ENCODE results near the gene KLHL29.

GRCh38 chr2:23502096-23502495, 117.1 kb downstream of the KLHL29 start:
- TF ChIP-seq GABPA (IDR thresholded peaks at IDR 0.05; ENCODE audit: low read depth) (no peak), CTCF (IDR thresholded peaks at IDR 0.05 in 2 of 3, conservative IDR thresholded peaks at IDR 0.05 in 1 of 3; ENCODE audit: control insufficient read depth in 2 of 3, extremely low read depth in 1 of 3, insufficient read depth in 1 of 3, low read depth in 3 of 3, low read length in 3 of 3) (no peak), HDGF (IDR thresholded peaks at IDR 0.05) (no peak), POLR2A (IDR thresholded peaks at IDR 0.05; ENCODE audit: low read depth, low read length) (no peak), CEBPB (IDR thresholded peaks at IDR 0.05; ENCODE audit: borderline replicate concordance in 1 of 2, low read depth in 2 of 2, low read length in 2 of 2) (no peak), IKZF2 (IDR thresholded peaks at IDR 0.05) (no peak), EGR1 (IDR thresholded peaks at IDR 0.05; ENCODE audit: borderline replicate concordance in 1 of 2, low read depth in 2 of 2, low read length in 2 of 2) (no peak), IRF5 (IDR thresholded peaks at IDR 0.05; ENCODE audit: borderline replicate concordance) (no peak), NFYB (IDR thresholded peaks at IDR 0.05; ENCODE audit: insufficient read depth, low read depth, low read length) (no peak), NRF1 (conservative IDR thresholded peaks at IDR 0.05; ENCODE audit: low read depth, low read length) (no peak)
